Suppressor macrophage treated with lipopolysaccharide for 4 hours (primary cell): ENCODE measurements around the gene HOXC9.
"Not testable (repeated sequence)": the region's sequence is repeated elsewhere in the genome, so short reads cannot be mapped to it uniquely, and the experiment has no call there.

Experiments used
- DNase-seq: peaks from one replicate; pipeline ENCODE4 v3.0.0-alpha.2; 2020

HOXC9 gene

DNA sequence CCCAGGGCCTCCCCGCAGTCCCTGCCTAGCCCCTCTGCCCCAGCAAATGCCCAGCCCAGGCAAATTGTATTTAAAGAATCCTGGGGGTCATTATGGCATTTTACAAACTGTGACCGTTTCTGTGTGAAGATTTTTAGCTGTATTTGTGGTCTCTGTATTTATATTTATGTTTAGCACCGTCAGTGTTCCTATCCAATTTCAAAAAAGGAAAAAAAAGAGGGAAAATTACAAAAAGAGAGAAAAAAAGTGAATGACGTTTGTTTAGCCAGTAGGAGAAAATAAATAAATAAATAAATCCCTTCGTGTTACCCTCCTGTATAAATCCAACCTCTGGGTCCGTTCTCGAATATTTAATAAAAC lies 30.5 kb downstream of the HOXC9 start:
- DNase-seq, result no peak

DNA sequence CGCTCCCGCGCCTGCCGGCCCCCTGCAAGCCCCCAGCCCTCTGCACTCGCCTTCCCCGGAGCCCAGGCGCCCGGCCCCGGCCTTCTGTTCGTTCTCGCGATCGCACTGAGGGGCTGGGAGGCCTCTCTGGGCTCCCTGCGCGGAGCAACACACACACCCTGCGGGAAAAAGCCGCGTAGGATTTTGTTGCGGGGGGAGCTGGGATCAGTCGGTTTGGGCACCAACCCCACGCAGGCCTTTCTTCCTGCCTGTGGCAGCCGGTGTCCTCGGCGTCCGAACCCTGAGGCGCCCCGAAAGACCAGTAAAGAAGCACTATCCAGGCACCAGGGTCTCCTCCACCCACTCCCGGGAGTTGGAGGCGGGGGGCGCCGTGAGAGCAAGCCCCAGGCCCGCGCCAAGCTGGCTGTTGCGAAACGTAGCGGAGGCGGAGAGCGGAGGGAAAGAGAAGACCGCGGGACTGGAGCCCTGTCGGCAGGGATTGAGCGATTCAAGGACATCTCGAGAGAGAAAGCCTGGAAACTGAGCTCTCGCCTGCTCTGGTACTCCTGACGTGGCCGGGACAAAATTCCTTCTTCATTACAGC lies 31.0 kb downstream of the HOXC9 start:
- DNase-seq, result no peak

DNA sequence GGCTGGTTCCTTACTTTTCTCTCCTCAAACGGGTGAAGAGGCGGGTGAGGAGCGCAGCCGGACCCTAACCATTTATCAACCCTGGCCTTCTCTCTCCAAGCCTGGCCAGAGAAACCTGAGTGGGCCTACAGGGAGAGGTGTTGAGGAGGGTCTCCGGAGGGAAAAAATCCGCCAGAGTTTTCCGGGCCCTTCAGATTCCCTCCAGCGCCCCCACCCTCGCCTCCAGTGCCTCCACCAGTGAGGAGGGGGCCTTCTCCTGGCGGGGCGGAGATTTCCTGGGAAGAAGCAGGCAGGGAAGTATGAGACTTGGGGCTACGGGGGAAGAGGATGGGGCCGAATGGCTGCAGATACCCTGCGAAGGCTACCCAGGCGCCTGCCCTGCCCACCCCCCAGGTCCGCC lies 31.5 kb downstream of the HOXC9 start:
- no peak for DNase-seq

DNA sequence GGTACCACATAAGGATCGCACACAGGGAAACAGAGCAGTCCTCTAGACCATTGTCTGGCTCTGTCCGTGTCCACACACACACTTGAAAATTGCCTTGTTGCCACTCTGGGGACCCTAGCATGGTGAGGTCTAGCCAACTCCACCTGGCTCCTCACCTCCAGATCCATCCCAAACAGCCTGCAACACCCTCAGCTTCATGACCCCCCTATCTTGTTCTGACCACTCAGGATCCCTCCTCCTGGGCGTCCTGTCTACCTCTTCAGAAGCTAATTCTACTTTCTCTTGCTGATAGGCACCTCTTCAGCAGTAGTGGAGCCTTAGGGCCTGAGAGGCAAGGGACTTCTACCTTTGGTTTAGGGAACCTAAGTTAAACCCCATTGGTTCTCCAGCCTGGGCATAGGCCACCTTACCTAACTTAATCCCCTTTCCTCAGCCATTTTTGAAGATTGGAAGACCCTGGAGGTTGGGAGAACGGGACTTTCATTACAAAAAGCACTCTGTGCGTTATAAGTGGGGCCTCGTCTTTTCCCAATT lies 32.2 kb downstream of the HOXC9 start:
- DNase-seq, result no peak

DNA sequence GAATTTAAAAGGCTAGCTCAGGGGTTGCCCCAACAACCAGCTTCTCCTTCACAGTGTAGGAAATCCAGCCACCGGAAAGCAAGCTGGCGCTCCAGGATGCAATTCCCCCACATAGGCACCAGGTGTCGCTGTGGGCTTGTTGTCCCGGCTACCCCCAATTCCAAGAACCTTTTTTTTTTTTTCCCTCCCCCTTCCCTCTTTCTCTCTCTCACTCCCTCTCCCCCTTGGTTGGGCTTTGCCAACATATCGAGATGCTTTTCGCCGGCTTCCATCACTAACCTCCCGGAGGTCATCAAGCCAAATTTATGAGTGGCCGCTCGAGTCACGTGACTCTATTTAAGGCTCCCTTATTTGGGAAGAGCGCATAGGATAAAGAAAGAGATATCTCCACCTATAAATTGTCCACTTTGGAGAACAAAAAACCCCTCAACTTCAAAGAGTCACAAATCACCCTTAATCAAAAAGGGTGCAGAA lies 32.7 kb downstream of the HOXC9 start, which contains the start of gene HOXC5:
TSS of gene HOXC5 (plus strand) at position 424 of the 474 bp plus-strand sequence. CDS start 73 bp downstream, outside the sequence.
- DNase-seq, result peak; percentile 69

DNA sequence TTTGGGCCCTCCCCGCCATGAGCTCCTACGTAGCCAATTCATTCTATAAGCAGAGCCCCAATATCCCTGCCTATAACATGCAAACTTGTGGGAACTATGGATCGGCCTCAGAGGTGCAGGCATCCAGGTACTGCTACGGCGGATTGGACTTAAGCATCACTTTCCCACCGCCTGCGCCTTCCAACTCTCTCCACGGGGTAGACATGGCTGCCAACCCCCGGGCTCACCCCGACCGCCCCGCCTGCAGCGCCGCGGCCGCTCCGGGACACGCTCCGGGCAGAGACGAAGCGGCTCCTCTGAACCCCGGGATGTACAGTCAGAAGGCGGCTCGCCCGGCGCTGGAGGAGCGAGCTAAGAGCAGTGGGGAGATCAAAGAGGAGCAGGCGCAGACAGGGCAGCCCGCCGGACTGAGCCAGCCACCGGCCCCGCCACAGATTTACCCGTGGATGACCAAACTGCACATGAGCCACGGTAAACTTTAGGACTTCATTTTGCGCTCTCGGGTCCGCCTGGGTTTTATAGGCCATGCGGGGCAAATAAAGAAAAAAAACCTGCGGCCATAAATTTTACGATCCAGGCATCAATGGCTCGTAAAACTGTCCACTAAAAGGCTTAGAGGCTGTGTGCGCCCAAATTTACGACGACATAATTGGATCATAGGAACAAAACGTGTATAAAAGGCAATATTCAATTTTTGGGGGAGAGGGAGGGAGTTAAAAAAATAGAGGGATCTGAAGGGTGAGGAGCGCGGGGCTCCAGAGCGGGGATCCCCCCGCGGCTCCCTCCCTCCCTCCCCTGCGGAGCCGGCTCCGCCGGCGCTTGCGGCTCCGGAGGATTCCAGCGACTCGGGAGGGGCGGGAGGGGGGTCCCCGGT lies 33.4 kb downstream of the HOXC9 start:
- no peak for DNase-seq

DNA sequence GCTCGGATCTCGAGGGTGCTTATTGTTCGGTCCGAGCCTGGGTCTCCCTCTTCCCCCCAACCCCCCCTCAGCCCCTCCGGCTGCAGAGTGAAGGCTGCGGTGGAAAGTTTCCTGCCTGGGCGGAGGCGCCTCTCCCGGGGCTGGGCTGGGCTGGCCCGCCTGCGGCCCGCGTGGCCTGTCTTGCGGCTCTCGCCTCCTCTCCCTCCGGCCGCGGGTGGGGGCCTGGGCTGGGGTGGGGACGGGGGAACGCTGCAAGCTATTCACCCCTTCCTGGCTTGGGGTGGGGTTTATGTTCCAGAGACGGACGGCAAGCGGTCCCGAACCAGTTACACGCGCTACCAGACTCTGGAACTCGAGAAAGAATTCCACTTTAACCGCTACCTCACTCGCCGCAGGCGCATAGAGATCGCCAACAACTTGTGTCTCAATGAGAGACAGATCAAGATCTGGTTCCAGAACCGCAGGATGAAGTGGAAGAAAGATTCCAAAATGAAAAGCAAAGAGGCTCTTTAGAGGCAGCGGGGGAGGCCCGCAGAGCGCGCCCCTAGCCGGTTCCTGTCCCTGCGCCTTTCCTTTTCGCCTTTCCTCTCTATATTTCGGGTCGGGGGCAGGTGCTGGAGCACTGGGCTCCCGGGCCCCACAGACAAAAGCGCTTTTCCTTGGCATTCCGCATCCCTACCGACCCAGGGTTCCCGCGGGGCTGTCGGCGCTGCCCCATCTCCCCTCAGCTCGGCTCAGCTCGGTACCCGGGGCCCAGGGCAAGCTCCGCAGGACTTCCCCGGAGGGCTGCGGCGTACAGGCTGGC lies 34.2 kb downstream of the HOXC9 start:
- no peak for DNase-seq

DNA sequence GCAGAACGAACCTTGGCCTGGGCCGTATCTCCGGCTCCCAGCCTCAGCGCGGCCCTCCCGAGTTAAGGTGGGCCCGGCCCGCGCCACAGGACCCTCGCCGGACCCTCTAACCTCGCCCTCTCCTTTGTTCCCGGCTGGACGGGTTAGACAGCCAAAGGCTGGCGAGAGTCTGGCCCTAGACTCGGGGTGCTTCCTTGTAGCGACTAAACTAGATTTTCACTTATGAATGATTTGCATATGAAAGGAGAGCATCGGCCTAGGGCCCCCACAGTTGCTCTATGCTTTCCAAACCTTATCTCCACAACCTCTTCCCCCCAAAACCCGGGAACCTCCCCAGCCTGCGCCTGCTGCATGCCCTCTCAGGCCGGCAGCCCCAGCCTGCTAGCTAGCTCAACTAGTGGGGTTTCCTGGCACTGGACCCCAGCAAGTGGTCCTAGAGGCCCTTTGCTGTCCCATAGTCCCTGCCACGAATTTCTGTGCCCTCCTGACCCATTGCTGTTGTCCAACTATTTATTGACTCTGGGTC lies 34.9 kb downstream of the HOXC9 start:
- DNase-seq, result no peak

DNA sequence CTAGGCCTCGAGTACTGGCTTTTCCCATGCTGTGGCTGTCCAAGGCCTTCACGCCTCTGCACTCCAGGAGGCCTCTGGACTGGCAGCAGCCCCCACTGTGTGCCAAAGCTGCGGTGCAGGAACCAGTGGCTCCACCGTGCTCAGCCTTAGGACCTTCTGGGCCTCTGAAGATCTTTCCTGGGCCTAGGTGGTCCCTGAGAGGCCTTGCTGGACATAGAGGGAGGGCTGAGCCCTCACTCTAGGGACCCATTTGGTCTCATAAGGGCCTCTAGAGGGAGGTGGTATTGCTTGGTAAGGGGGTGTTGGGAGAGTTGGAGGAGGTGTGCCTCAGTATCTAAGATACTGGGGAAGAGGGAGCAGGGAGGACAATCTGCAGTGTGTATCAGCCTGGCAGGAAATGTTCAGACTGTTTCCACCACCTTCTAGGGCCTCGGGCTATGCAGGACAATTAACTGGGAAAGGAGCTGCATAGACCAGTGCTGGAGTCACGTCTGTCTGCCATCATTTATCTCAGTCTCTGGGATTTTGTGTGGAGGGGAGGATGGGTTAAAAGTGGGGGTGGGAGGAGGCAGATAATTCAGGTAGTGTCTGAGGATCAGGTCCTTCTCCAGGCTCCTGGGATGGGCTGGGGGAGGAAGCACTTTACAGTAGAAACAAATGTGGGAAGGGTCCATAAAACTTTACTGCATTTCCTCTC lies 35.8 kb downstream of the HOXC9 start:
- DNase-seq, result no peak

DNA sequence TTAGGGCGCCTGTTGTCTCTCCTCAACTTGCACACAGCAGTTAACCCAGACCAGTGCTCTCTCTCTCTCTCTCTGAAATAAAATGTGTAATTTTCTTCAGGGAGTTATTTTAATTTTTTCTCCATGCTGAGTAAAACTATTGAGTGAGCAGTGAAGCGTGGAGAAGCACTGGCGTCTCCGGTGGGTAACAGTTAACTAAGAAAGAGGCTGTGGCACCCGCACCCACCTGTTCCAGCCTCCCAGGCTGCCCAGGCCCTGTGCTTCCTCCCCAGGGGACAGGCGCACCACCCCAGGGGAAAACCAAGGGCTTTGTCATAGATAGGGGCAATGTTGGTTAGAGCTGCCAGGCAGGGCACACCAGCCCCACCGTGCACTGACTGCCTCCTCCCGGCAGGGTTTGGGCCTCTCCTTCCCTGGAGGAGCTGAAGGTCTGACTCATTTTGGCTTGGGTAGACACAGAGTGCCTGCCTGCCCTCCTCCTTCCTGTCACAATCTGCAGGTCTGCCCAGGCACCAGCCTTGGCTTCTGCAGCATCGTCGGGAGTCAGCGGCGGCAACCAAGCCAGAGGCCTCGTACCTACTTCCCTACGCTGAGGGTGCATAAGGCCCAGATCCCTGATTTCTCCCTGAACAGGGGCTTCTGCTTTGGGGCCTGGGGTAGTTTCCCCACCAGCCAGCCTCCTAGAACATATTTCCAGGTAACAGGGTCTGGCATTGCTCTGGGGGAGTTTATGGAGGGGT lies 36.8 kb downstream of the HOXC9 start:
- DNase-seq, result no peak

DNA sequence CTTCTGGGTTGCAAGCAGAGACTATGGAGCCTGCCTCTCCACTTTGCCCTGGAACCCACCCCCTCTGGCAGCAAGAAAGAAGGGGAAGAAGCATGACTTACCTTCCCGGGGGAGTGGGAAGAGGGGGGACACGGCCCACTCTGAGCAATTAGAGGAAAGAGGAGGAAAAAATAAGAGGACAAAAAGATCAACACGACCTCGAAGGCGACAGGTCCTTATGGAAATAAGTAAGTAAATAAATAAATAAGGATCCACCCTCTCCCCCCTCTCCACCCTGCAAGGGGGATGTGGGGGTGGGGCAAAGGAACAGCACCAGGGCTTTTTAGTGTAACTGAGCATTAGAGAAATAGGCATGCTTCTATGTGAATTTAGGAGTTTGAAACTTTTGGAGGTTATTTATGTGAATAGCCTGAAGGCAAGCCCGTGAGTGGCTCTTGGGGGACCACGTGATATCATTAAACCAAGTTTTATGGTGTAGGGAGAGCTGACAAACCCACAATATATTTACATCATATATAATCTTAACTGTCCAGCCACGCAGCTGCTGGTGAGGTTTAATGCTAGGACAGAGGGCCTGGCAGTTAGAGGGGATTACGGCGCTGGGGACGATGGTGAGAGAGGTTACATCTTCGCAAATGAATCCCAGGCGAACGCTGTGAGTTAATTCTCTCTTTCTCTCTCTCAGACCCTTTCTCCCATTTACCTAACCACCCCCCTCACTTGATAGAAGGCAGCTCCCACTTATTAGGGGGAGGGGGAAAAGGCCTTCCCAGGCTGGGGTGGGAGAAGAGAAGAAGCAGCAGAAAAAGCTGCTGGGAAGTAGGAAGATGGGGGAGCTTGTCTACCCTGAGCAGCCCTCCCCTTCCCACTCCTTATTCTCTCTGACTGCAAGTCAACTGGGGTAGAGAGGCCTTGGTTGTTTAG lies 37.7 kb downstream of the HOXC9 start:
- DNase-seq, result no peak

DNA sequence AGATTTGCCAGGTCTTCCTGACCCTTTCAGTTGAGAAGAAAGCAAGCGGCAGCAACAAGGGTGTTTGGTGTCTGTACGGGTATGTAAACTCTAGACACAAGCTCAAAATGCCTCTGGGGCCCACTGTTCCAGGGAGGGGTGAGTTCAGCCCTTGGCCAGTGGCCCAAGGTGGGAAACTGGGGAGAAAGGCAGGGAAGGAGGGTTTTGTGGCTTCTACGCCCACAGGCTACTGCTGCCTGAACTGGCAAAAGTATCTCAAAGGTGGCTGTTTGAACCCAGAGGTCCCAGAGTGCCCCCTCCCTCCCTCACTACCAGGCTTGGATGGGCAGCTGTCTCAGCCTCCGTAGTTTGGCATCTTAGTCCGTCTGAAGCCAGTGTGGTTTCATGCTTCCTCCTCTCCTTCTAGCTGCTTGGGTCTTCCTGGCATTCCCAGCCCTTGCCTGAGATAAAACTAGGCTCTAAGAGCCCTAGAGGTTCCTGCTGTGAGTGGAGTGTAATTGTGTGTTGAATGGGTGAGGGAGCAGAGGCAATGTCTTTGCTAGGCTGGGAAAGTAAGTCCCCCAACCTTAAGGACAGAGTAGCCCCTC lies 38.4 kb downstream of the HOXC9 start:
- DNase-seq, result no peak

DNA sequence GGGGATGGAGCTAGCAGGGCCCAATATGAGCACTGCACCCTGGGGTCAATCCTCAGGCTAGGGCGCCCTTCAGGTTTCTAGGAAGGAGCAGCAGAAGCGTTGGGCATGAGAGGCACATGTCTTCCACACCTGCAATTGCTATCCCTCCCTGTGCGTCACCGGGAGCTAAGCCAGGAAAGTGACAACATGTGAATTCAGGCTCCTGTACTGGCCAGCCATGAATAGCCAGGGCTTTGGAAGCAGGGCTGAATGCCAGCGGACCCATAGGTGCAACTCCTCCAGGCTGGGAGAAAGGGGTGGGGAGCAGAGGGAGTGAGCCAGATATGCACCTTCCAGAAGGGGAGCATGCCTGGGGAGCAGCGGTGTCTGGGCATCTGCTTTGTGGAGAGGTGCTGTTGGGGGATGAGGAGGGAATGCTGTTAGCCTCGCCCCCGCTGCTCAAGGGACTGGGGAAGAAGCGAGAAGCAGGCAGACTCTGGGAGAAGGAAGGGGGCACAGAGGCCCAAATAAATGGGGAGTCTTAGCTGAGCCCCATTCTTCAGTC lies 39.0 kb downstream of the HOXC9 start:
- no peak for DNase-seq

DNA sequence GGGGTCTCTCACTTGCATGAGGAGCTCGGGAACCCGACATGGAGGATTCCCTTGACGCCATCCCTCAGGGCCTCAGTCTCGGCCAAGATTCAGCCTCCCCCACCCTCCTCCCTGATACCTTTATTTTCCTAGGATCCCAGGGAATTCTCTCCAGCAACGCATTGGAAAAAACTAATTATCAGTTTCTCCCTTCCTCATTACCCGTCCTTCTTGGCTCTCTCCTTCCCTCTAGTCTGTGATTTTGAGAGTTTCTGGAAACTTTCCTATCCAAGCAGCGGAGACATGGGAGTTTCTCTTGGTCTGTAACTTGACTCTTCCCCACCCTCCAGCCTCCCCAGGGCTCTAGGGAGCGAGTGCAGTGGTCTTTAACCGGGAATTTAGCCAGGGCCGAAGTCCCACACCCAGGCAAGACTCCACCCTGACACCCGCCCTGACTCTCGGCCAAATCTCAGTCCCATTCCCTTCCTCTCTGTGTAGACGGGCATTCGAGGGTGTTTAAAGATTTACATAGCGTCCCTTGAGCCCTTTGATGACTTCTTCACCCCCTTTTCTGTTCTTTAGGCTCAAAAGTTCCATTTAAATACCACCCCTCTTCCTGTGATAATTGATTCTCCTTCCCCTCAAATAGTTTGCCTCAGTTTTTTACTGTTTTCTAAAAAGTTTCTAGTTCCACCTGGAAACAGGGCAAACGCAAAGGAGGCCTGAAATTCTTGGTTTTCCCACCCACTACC lies 39.6 kb downstream of the HOXC9 start:
- no peak for DNase-seq

DNA sequence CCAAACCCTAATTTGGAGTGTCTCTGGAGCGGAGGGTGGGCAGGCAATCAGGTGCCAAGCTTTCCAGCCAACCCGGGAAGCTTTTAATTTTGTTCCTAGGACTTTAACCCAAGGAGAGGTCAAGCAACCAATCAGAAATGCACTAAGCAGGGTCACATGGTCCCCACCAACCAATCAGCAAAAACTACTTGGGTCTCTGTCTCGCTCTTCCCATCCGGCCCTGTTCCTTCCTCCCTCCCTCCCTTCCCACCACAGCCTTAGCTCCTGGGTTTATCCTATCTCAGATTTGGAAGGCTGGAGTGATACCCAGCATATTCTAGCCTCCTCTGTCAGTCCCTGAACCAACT lies 40.2 kb downstream of the HOXC9 start:
- no peak for DNase-seq

DNA sequence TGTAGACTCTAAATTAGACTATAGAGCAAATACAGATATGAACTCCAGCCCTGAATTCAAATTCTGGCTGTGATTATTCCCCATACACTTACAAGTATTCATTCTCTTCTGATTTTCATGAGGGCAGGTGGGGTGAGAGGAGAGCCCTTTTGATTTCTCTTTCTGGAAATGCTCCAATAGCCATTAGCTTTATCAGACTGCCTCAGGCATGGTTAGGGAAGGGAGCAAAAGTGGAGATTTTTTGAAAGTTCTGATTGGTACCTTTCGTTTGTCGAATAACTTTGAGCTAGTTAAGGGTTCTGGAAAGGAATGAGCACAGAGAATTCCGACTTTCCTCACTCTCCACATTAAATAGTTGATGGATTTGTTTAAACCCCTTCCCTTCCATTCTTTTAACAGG lies 40.7 kb downstream of the HOXC9 start:
- no peak for DNase-seq

DNA sequence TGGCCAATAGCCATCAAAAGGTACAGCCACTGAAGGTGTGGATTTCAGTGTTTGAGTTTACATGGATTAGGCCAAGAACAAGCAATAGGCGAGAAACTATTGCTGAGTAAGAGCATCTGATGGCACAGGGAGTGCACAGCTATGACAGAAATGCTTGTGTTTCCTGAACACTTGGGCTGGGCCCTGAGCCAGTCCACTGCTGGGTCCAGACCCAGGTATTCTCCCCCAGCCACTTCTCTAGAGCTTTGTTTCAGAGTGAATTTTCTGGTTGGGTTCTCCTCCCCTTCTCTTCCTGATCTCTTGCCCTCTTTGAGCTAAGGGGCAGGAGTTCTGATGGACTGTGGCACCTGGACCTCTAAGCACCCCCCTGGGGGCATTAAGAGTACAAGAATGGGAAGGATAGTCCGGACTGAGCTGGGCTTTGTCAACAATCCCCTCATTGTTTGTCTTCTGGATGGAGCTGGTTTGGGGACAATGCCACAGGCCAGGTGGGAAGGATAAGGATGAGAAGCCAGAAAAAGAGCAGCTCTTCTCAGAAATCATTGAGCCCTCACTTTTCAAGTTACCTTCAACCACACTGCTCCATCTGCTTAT lies 41.2 kb downstream of the HOXC9 start:
- DNase-seq, result no peak

DNA sequence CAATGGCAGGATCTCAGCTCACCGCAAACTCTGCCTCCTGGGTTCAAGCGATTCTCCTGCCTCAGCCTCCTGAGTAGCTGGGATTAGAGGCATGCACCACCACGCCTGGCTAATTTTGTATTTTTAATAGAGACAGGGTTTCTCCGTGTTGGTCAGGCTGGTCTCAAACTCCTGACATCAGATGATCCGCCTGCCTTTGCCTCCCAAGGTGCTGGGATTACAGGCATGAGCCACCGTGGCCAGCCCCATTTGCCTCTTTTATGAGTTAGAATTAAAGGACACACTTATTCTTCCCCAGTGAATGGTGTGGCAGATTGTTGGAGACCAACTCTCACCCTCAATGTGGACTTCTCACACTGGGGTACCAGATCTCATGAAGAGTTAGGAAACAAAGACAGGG lies 42.1 kb downstream of the HOXC9 start:
- not testable (repeated sequence) for DNase-seq
